GM18951 (cell line): ENCODE measurements around the gene PUS7.
A peak's percentile ranks its signal among the peaks of the same experiment; 100 is the strongest.
"Not testable (repeated sequence)": the region's sequence is repeated elsewhere in the genome, so short reads cannot be mapped to it uniquely, and the experiment has no call there.

Source experiments
- POLR2A ChIP-seq: IDR thresholded peaks from 4 replicates; pipeline ENCODE4 v1.6.1; 2011; ENCODE audit warnings: mild to moderate bottlenecking; ENCODE audit not compliant: insufficient read length, insufficient read depth; ENCODE audit errors: extremely low read depth
- in situ Hi-C: fragments of 300-500 bp; cut with MboI; formaldehyde crosslinking; loops from one replicate; pipeline ENCODE4 v1.12.0; 2022; ENCODE audit warnings: low sequenced_read_pairs, mixed read lengths, inconsistent platforms; ENCODE audit not compliant: unreplicated experiment

Gene PUS7, protein sequence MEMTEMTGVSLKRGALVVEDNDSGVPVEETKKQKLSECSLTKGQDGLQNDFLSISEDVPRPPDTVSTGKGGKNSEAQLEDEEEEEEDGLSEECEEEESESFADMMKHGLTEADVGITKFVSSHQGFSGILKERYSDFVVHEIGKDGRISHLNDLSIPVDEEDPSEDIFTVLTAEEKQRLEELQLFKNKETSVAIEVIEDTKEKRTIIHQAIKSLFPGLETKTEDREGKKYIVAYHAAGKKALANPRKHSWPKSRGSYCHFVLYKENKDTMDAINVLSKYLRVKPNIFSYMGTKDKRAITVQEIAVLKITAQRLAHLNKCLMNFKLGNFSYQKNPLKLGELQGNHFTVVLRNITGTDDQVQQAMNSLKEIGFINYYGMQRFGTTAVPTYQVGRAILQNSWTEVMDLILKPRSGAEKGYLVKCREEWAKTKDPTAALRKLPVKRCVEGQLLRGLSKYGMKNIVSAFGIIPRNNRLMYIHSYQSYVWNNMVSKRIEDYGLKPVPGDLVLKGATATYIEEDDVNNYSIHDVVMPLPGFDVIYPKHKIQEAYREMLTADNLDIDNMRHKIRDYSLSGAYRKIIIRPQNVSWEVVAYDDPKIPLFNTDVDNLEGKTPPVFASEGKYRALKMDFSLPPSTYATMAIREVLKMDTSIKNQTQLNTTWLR

DNA sequence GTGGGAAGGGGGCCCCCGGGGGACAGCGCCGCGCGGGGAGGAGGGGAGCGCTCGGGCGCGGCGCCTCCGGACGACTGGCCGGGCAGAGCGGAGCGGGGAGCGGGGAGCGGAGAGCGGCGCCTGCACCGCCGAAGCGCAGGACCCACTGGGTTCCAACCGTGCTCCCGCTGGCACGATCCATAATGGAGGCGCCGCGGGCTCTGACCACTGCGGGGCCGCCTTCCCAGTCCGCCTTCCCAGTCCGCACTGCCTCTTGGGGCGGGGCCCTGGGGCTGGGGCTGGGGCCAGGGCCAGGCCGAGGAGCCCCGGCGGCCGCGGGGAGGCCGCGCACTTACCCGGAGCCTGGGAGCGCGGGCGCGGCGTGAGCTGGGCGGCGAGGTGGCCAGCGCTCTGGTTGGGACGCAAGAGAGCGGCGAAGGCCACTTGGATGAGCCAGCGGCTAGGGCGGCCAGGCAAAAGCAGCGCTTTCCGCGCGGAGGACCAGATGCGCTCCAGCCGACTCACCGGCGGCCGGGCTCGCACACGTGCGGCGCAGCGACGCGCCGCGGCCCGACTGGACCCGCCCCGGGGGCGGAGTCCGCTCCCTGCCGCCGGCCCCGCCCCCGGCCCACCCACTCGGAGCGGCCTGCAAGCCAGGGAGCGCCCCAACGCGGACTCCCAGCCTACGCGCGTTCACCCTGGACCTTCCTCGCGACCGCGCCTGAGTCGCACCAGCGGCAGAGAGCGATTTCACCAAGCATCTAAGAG, at the start of gene PUS7:
TSS of gene PUS7 (minus strand) at position 555 of the 747 bp plus-strand sequence. CDS start 13,759 bp downstream, outside the sequence.
- peak; percentile 92 for TF ChIP-seq POLR2A
- in situ Hi-C loops = no loop called here

DNA sequence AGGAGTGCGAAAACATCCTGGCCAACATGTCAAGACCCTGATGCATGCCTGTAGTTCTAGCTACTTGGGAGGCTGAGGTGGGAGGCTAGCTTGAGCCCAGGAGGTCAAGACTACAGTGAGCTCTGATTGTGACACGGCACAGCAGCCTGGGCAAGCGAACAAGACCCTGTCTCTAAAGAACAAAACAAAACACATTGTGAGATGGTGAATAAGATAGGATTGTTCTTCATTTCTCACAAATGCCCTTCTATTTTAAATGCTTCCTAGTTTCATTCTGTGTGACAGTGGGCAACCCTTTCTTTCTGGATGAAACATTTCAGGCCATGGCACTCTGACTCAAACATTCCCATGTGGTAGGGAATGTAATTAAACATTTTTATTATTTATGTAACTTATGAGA, 45.8 kb upstream of the PUS7 start:
- in situ Hi-C loops = no loop called here
- TF ChIP-seq POLR2A = no peak

DNA sequence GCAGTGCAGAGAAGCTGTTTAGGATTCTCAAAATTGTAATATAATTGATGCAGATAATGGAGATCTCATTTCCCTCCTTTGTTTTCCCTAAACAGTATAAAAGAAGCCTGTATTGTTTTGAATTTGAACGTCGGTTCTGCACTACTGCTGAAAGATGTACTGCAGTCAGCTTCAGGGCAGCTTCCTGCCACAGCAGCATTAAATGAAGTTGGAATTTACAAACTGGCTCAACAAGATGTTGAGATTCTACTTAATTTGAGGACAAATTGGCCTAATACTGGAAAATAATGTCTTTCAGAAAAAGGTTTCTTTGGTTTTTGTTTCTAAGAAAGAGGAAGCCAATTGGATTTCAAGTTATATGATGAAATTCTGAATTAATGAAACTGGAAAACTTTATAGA, 45.0 kb upstream of the PUS7 start:
- TF ChIP-seq POLR2A = no peak
- in situ Hi-C loops = no loop called here

DNA sequence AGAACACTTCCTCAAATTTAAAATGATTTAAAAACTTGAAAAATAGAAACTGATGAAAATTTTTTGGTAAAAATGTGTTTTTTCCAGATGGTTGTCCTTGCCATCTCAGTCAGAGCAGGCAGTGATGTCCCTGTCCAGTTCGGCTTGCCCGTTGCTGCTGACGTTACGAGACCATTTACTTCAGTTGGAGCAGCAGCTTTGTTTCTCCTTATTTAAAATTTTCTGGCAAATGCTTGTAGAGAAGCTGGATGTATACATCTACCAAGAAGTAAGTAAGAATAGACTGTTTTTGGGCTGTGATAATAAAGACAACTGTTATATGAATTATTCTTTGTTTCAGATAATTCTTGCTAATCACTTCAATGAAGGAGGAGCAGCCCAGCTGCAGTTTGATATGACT, 43.1 kb upstream of the PUS7 start:
- no peak for TF ChIP-seq POLR2A
- in situ Hi-C loops = no loop called here

DNA sequence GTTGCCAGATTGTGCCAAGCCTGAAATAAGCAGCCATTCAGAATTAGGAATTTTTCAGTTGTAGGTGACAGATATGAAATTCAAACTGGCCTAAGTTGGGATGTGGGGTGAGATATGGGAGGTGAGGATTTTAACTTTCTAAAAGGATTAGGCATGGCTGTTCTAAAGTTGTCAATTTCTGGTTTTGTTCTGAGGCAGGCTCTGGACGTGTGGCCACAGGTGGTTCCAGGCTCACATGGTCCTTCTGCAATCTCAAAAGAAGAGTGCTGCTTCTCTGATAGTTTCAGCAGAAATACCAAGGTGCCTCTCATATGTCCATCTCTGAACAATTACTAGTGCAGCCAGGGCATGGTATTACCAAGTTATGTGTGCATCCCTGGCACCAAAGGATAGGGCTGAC, 37.9 kb upstream of the PUS7 start:
- no peak for TF ChIP-seq POLR2A
- in situ Hi-C loops = no loop called here

DNA sequence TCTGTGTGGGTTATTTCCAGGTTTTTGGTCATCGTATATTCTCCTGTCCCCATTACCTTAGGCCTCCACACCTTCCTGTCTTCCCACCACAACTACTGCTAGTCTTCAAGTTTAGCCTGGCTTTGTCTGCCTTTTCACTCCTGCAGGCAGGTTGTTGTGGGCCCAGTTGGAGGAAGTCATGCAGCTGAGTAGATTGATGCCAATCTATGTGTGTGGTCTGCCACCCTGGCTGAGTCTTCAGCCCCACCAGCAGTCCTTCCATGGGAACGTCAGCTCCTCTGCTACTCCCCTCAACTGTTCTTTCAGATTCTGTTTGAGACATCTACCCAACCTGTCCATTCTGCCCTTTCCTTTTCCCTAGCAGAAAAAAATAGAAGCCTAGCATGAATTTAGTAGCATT, 16.3 kb upstream of the PUS7 start:
- in situ Hi-C loops = no loop called here
- TF ChIP-seq POLR2A = no peak

DNA sequence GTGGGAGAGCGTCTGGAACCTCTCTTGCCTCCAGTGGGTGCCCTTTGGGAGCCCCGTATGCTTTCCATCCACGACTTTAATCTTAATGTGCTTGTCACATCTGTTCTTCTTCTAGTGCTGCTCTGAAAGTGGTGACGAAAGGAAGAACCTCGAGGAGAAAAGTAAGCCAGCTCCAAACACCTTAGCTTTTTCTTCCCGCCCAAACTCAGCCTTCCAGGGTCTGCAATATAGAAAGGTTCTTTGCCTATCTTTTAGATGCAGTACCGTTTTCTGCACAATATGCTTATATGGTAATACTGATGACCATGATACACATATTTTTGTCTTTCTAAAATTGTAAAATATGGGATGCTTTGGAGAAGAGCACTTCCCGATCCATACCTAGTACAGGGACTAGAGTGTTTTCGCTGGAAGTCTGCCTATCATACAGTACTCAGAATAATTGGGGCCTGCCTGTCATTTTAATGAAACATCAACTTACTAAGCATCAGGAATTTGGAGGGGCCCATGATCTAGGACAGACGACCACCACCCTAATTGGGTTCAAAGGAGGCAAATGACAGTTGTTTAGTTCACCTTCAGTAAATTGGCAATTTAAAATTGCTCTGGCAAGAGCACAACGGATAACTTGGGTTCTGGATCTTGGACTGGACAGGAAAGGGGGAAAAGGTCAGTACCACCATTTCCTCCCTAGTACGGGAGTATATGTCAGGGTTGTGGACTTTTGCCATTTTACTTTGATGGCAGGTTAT, 10.8 kb upstream of the PUS7 start:
- TF ChIP-seq POLR2A = no peak
- in situ Hi-C loops = no loop called here

DNA sequence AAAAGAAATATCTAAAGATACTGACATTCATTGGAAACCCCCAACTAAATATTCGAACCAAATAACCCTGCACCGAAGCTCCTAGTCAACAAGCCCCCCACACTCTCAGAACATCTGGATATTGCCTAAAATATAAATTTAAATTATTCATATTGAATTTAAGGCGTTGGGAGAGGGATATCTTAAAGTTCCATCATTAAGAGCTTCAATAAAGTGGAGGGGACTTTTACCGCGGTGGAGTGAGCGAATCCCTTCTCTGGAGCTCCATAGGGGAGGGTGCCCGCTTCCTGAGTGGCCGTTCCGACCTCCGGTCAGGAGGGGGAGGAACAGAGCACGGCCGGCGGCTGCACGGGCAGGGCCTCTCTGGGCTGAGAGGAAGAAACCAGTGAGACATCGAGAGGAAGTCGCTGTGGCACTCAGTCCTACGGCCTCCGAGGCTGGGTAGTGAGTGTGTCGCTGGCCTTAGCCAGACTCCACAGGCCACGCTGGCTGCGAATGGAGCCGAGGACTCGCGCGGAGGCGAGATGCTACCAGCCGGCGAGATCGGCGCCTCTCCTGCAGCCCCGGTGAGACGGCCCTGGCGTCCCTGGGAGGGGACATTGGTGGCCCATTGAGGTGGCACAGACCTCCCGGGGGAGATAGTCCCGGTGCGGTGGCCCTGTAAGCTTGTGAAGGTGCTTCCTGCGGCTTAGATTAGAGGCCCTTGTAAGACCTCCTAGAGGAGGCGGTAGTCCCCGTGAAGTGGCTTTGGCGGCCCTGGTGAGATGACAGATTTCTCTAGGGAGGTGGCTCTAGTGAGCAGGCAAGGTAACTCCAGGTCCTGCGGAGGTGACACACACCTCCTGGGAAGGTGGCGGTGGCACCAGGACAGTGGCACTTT, 10.0 kb upstream of the PUS7 start, which contains the start of gene RINT1:
TSS of gene RINT1 (plus strand) at position 410 of the 880 bp plus-strand sequence. CDS start at position 525, 115 bp downstream.
- in situ Hi-C loops = no loop called here
- TF ChIP-seq POLR2A = peak; percentile 99

DNA sequence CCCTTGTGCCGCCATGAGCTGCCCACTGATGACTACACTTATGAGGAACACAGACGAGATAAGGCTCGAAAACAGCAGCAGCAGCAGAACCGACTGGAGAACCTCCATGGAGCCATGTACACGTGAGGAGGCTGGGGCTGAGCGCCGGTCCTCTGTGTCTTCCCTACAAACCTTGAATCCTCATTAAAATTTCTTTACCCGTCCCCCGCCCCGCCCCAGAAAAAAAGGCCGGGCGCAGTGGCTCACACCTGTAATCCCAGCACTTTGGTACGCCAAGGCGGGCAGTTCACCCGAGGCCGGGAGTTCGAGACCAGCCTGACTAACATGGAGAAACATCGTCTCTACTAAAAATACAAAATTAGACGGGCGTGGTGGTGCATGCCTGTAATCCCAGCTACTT, 8.5 kb upstream of the PUS7 start:
- no peak for TF ChIP-seq POLR2A
- in situ Hi-C loops = no loop called here

DNA sequence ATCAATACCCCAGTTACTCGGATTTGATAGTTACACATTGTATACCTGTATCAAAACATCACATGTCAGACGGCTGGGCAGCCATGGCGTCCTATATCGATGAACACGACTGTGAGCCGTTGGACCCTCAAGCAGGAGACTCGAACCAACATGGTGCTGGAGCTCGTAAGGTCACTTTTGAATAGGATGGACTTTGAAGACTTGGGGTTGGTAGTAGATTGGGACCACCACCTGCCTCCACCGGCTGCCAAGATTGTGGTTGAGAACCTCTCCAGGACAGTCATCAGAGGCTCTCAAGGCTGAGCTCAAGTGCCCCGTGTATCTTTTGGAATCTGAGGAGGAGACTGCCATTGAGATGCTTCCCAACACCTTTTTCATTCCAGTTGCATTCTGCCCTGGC, 8.1 kb upstream of the PUS7 start:
- in situ Hi-C loops = no loop called here
- no peak for TF ChIP-seq POLR2A

DNA sequence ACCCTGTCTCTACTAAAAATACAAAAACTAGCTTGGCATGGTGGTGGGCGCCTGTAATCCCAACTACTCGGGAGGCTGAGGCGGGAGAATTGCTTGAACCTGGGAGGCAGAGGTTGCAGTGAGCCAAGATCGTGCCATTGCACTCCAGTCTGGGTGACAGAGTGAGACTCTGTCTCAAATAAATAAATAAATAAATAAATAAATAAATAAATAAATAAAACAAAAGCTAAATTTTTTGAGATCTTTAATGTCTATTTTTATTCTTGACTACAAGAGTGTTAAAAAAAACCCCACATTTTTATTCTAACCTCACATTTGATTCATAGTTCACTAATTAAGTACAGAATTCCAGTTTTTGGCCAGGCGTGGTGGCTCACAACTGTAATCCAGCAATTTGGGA, 5.7 kb upstream of the PUS7 start:
- in situ Hi-C loops = not testable (repeated sequence)

DNA sequence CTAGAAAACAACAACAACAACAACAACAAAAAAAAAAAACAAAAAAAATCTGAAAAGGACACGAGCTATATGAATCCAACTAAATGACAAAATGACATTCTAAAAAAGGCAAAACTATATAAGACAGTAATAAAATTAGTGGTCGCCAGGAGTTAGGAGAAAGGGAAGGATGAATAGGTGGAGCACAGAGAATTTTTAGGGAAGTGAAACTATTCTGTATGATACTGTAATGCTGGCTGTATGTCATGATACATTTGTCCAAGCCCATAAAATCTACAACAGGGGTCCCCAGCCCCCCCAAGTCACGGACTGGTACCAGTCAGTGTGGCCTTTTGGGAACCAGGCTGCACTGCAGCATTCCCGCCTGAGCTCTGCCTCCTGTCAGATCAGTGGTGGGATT, 2.8 kb upstream of the PUS7 start:
- no peak for TF ChIP-seq POLR2A
- in situ Hi-C loops = no loop called here

DNA sequence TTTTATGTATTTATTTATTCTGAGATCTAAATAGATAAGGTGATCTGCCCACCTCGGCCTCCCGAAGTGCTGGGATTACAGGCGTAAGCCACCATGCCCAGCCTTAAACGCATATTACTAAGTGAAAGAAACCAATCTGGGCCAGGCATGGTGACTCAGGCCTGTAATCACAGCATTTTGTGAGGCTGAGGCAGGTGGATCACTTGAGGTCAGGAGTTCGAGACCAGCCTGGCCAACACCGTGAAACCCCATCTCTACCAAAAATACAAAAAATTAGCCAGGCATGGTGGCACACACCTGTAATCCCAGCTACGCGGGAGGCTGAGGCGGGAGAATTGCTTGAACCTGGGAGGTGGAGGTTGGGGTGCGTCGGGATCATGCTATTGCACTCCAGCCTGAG, 2.4 kb upstream of the PUS7 start:
- in situ Hi-C loops = not testable (repeated sequence)
